Trophoblast cell (in vitro differentiated cells and primary cell): ENCODE results near the gene MFSD2A.

ENCODE experiments used
- DNase-seq, 2 donors: peaks; one replicate each; pipeline ENCODE4 v3.0.0-alpha.2; 2016
- H2AFZ ChIP-seq: 2 replicates; pipeline ENCODE4 v1.6.1; 2013; ENCODE audit warnings: low read length, moderate library complexity, mild to moderate bottlenecking; ENCODE audit not compliant: insufficient read depth, poor library complexity
- H2AK5ac ChIP-seq: 2 replicates; pipeline ENCODE4 v1.6.1; 2013; ENCODE audit warnings: mild to moderate bottlenecking, low read length
- H2BK120ac ChIP-seq: 2 replicates; pipeline ENCODE4 v1.6.1; 2013; ENCODE audit warnings: low read length, mild to moderate bottlenecking, moderate library complexity; ENCODE audit not compliant: insufficient read depth, poor library complexity
- H2BK12ac ChIP-seq: 2 replicates; pipeline ENCODE4 v1.6.1; 2013; ENCODE audit warnings: mild to moderate bottlenecking, low read length, moderate library complexity
- H2BK5ac ChIP-seq: 2 replicates; pipeline ENCODE4 v1.6.1; 2013; ENCODE audit warnings: low read length, low read depth, moderate library complexity, mild to moderate bottlenecking; ENCODE audit not compliant: poor library complexity
- H3K14ac ChIP-seq: 2 replicates; pipeline ENCODE4 v1.6.1; 2013; ENCODE audit warnings: mild to moderate bottlenecking, low read length
- H3K18ac ChIP-seq: 2 replicates; pipeline ENCODE4 v1.6.1; 2013; ENCODE audit warnings: mild to moderate bottlenecking, low read length
- H3K23ac ChIP-seq: 2 replicates; pipeline ENCODE4 v1.6.1; 2013; ENCODE audit warnings: low read length
- H3K27ac ChIP-seq: 2 replicates; pipeline ENCODE4 v1.5.1; 2013; ENCODE audit warnings: low read depth, mild to moderate bottlenecking, inconsistent platforms, low read length, moderate library complexity
- H3K27me3 ChIP-seq: 2 replicates; pipeline ENCODE4 v1.6.1; 2013; ENCODE audit warnings: inconsistent platforms, mild to moderate bottlenecking, low read length, moderate library complexity; ENCODE audit not compliant: insufficient read depth
- H3K36me3 ChIP-seq, 2 experiments: 1 replicate in 1 of 2; 2 replicates in 1 of 2; pipeline ENCODE4 v1.6.1; 2013; ENCODE audit warnings: low read length in 2 of 2, mild to moderate bottlenecking in 2 of 2, moderate library complexity in 1 of 2; ENCODE audit not compliant: insufficient read depth in 2 of 2, control insufficient read depth in 1 of 2
- H3K4ac ChIP-seq: 2 replicates; pipeline ENCODE4 v1.6.1; 2013; ENCODE audit warnings: low read depth, mild to moderate bottlenecking, low read length, moderate library complexity
- H3K4me1 ChIP-seq, 2 experiments: 1 replicate in 1 of 2; 2 replicates in 1 of 2; pipeline ENCODE4 v1.6.1; 2013; ENCODE audit warnings: low read length in 2 of 2, mild to moderate bottlenecking in 2 of 2, moderate library complexity in 1 of 2; ENCODE audit not compliant: insufficient read depth in 2 of 2, control insufficient read depth in 1 of 2
- H3K4me2 ChIP-seq: 2 replicates; pipeline ENCODE4 v1.6.1; 2013; ENCODE audit warnings: inconsistent platforms, mild to moderate bottlenecking, low read length, moderate library complexity
- H3K4me3 ChIP-seq: 2 replicates; pipeline ENCODE4 v1.5.1; 2013; ENCODE audit warnings: mild to moderate bottlenecking, low read depth, low read length, inconsistent platforms
- H3K79me1 ChIP-seq: one replicate; pipeline ENCODE4 v1.6.1; 2013; ENCODE audit warnings: low read length
- H3K79me2 ChIP-seq: 2 replicates; pipeline ENCODE4 v1.6.1; 2013; ENCODE audit warnings: low read length, mild to moderate bottlenecking; ENCODE audit not compliant: control insufficient read depth, insufficient read depth, poor library complexity
- H3K9ac ChIP-seq: 2 replicates; pipeline ENCODE4 v1.6.1; 2013; ENCODE audit warnings: mild to moderate bottlenecking, low read length
- H3K9me3 ChIP-seq: 2 replicates; pipeline ENCODE4 v1.6.1; 2013; ENCODE audit warnings: low read depth, mild to moderate bottlenecking, control low read depth, inconsistent platforms, low read length; ENCODE audit not compliant: insufficient read depth
- H4K12ac ChIP-seq: 2 replicates; pipeline ENCODE4 v1.6.1; 2013; ENCODE audit warnings: low read depth, mild to moderate bottlenecking, low read length, moderate library complexity
- H4K8ac ChIP-seq: 2 replicates; pipeline ENCODE4 v1.6.1; 2013; ENCODE audit warnings: low read depth, mild to moderate bottlenecking, low read length, moderate library complexity
- H4K91ac ChIP-seq: one replicate; pipeline ENCODE4 v1.6.1; 2013; ENCODE audit warnings: low read depth, mild to moderate bottlenecking, low read length, moderate library complexity
- WGBS: extraction: QIAGEN DNeasy Blood & Tissue Kit; methylation state at CpG from one replicate; pipeline ENCODE4 v1.1.7; 2013; ENCODE audit warnings: missing lambda C conversion rate; ENCODE audit not compliant: insufficient read length, insufficient coverage; ENCODE audit errors: extremely low coverage; 5-methylcytosine and 5-hydroxymethylcytosine counted together

MFSD2A gene

DNA sequence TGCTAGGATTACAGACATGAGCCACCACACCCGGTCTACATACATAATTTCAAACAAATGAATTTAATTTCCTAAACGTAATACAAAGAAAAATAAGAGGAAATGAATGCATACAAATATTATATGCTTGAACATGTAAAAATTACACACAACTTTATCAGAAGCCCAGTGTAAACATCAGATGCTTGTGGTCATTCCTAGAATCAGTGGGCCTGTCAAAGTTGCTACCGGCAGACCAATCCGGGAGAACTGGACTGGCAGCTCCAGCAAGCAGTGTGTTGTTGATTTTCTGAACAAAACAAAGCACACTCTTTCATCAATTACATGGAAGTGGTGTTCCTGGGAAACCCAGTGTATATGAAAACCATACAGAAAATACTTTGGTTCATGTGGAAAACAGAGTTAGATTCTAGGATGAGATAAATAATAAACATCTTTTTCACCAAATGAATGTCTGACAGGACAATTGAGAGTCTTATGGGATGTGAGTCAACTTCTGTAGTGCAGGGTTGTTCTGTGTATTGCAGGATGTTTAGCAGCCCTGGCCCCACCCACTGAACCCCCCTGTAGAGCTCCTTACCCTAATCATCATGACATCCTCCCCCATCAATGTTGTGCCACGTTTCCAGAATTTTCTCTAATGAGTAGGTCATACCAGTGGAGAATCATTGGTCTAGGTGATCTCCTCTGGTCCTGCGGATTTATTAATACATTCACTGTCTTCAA, 33.8 kb downstream of the MFSD2A start:
- Histone ChIP-seq H3K9ac (no peak overlapping the region), H3K4me2 (peak overlapping the region; percentile 10), H2AFZ (no peak overlapping the region), H4K8ac (no peak overlapping the region), H3K4ac (no peak overlapping the region), H2BK5ac (no peak overlapping the region), H3K23ac (no peak overlapping the region), H4K91ac (no peak overlapping the region), H3K14ac (no peak overlapping the region), H3K27me3 (no peaks in the 10 kb centered on the region), H2BK12ac (no peak overlapping the region), H3K79me1 (no peaks in the 10 kb centered on the region), H3K4me1 (peaks cover 0 to 5% of the 10 kb centered on the region in 2 experiments), H3K4me3 (no peak overlapping the region), H3K36me3 (no peaks in the 10 kb centered on the region), H3K27ac (no peak overlapping the region), H3K79me2 (no peaks in the 10 kb centered on the region), H2AK5ac (no peak overlapping the region), H4K12ac (no peak overlapping the region), H3K9me3 (no peaks in the 10 kb centered on the region), H3K18ac (no peak overlapping the region), H2BK120ac (no peak overlapping the region)
- no CpG with 5 or more reads among the region's 6 CpGs for WGBS
- peak; percentile 60 to 84 for DNase-seq

DNA sequence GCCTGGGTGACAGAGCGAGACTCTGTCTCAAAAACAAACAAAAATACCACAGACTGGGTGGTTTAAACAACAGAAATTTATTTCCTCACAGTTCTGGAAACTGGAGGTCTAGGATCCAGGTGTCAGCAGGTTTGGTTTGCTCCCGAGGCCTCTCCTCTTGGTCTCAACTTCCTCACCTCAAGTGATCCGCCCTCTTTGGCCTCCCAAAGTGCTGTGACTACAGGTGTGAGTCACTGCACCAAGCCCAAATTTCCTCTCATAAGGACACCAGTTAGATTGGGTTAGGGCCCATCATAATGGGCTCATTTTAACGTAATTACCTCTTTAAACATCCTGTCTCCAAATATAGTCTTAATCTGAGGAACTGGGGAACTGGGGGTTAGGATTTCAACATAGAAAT, 35.5 kb downstream of the MFSD2A start:
- Histone ChIP-seq H2BK120ac (no peak overlapping the region), H4K12ac (no peak overlapping the region), H3K4me3 (no peak overlapping the region), H3K4me1 (peaks cover 0 to 5% of the 10 kb centered on the region in 2 experiments), H3K4me2 (no peak overlapping the region), H3K36me3 (no peaks in the 10 kb centered on the region), H4K8ac (no peak overlapping the region), H3K23ac (no peak overlapping the region), H2AK5ac (no peak overlapping the region), H3K14ac (no peak overlapping the region), H2AFZ (no peak overlapping the region), H3K18ac (no peak overlapping the region), H3K9ac (no peak overlapping the region), H3K4ac (no peak overlapping the region), H3K27me3 (no peaks in the 10 kb centered on the region), H3K79me2 (no peaks in the 10 kb centered on the region), H3K9me3 (no peaks in the 10 kb centered on the region), H3K79me1 (no peaks in the 10 kb centered on the region), H3K27ac (no peak overlapping the region), H2BK12ac (no peak overlapping the region), H2BK5ac (no peak overlapping the region), H4K91ac (no peak overlapping the region)
- WGBS, result no CpG with 5 or more reads among the region's 4 CpGs
- peak; percentile 38 to 73 for DNase-seq

DNA sequence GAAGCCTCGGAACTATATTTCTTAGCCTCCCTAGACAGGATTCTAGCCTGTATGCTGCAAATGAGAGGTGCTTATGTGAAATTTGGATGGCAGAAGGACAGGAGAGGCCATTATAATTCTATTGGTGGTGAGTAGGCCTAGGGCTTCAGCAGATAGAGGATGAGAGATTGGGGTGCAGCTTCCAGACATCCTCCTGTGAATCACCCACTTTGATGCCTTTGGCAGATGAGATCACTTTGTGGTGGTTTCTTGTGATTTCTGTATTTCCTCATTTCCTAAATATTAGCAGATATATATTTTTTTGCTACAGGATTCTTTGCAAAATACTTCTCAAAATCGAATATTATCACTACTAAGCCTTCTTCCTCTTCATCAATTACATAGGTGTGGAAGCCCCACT, 37.3 kb downstream of the MFSD2A start:
- no peaks in the 10 kb centered on the region for H3K36me3 ChIP-seq
- H3K4ac ChIP-seq, result no peak overlapping the region
- no peaks in the 10 kb centered on the region for H3K27me3 ChIP-seq
- H2BK5ac ChIP-seq, result no peak overlapping the region
- H3K23ac ChIP-seq, result no peak overlapping the region
- peaks cover 0 to 7% of the 10 kb centered on the region in 2 experiments for H3K4me1 ChIP-seq
- no peak overlapping the region for H3K4me2 ChIP-seq
- no peak overlapping the region for H2BK12ac ChIP-seq
- H3K9me3 ChIP-seq, result no peaks in the 10 kb centered on the region
- H2BK120ac ChIP-seq, result no peak overlapping the region
- no peak for DNase-seq
- no peak overlapping the region for H3K18ac ChIP-seq
- no peak overlapping the region for H4K8ac ChIP-seq
- H4K12ac ChIP-seq, result no peak overlapping the region
- no peaks in the 10 kb centered on the region for H3K79me2 ChIP-seq
- H3K79me1 ChIP-seq, result no peaks in the 10 kb centered on the region
- no CpG with 5 or more reads among the region's 2 CpGs for WGBS
- no peak overlapping the region for H3K4me3 ChIP-seq
- no peak overlapping the region for H4K91ac ChIP-seq
- H2AFZ ChIP-seq, result no peak overlapping the region
- no peak overlapping the region for H3K14ac ChIP-seq
- H3K9ac ChIP-seq, result no peak overlapping the region
- H2AK5ac ChIP-seq, result no peak overlapping the region
- H3K27ac ChIP-seq, result no peak overlapping the region

DNA sequence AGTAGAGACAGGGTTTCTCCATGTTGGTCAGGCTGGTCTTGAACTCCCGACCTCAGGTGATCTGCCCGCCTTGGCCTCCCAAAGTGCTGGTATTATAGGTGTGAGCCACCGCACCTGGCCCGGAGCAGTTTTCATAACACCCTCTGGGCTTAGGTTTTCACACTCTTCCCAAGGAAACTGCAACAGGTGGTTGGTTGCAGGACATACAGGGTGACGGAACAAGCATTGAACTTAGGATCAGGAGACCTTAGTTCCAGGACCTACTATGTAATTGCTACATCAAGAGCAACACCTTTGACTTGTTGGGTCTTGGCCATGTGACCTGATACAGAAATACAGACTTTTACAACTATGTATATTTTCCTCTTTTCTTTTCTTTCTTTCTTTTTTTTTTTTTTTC, 37.9 kb downstream of the MFSD2A start:
- WGBS, result no CpG with 5 or more reads among the region's 5 CpGs
- Histone ChIP-seq H4K91ac (no peak overlapping the region), H3K4me1 (peaks cover 0 to 7% of the 10 kb centered on the region in 2 experiments), H3K27me3 (no peaks in the 10 kb centered on the region), H3K79me2 (no peaks in the 10 kb centered on the region), H3K14ac (no peak overlapping the region), H4K8ac (no peak overlapping the region), H3K4me3 (no peak overlapping the region), H2AK5ac (no peak overlapping the region), H3K79me1 (no peaks in the 10 kb centered on the region), H3K4ac (no peak overlapping the region), H2BK5ac (no peak overlapping the region), H4K12ac (no peak overlapping the region), H3K18ac (no peak overlapping the region), H3K9me3 (no peaks in the 10 kb centered on the region), H3K4me2 (no peak overlapping the region), H3K27ac (no peak overlapping the region), H3K9ac (no peak overlapping the region), H2BK120ac (no peak overlapping the region), H3K23ac (no peak overlapping the region), H3K36me3 (no peaks in the 10 kb centered on the region), H2AFZ (no peak overlapping the region), H2BK12ac (no peak overlapping the region)
- peak in 1 of 2 donors; percentile 36 for DNase-seq
